ENCODE results near the gene MPV17.

DNA sequence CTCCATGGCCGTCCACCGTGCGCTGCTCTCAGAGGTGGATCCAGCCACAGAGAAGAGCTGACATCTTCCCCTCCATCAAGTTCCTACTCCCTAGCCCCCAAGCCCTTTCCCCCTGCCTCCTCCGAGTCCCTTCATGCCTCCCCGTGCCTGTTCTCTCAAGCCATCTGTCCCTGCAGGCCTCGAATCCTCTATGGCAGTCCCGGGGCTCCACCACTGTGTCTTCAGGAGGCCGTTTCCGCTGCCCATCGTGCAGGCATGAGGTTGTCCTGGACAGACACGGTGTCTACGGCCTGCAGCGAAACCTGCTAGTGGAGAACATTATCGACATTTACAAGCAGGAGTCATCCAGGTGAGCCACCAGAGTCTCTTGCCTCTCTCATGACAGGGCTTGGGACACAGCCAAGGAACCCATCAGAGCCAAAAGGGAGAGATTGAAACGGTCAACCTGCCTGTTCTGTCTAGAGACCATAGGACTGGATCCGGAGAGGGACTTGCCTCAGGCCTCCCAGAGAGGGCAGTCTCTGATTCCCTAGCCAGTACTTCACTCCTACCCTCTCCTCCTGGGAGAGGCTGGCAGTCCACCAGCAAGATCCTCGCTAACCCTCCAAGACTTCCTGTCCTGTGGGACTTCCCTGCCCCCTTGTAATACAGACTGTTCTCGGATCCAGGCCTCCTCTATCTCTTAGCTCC lies 24.4 kb downstream of the MPV17 start:
- TF ChIP-seq, protein P1, sequence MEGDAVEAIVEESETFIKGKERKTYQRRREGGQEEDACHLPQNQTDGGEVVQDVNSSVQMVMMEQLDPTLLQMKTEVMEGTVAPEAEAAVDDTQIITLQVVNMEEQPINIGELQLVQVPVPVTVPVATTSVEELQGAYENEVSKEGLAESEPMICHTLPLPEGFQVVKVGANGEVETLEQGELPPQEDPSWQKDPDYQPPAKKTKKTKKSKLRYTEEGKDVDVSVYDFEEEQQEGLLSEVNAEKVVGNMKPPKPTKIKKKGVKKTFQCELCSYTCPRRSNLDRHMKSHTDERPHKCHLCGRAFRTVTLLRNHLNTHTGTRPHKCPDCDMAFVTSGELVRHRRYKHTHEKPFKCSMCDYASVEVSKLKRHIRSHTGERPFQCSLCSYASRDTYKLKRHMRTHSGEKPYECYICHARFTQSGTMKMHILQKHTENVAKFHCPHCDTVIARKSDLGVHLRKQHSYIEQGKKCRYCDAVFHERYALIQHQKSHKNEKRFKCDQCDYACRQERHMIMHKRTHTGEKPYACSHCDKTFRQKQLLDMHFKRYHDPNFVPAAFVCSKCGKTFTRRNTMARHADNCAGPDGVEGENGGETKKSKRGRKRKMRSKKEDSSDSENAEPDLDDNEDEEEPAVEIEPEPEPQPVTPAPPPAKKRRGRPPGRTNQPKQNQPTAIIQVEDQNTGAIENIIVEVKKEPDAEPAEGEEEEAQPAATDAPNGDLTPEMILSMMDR (IDR thresholded peaks at IDR 0.05; ENCODE audit: low read depth, low read length), result no peak
- no peak for TF ChIP-seq EZH2phosphoT487 (IDR thresholded peaks at IDR 0.05; ENCODE audit: low read depth)
